H1 (cell line): ENCODE data around the gene GPC6. TPM values are rescaled to one million over a fixed set of nuclear protein-coding genes. Genes with fewer than 3 reads are reported as not detected.

ENCODE experiments used
- CTCF ChIA-PET: fragments of 300-600 bp; sonication (Branson Sonifier 250); formaldehyde crosslinking; loops from one replicate; lab custom pipeline; 2021; ENCODE audit not compliant: partially characterized antibody; lab: Charles Lee
- POLR2A ChIA-PET: fragments of 300-600 bp; sonication (Branson Sonifier 250); formaldehyde crosslinking; loops from one replicate; lab custom pipeline; 2021; ENCODE audit warnings: inconsistent platforms; ENCODE audit not compliant: partially characterized antibody; lab: Charles Lee
- DNase-seq, 2 experiments: peaks; one replicate each; pipeline versions ENCODE4 v3.0.0 to v3.0.0-alpha.2; 2010 to 2022; ENCODE audit warnings: low spot score in 2 of 2, low read depth in 1 of 2, mixed read lengths in 1 of 2
- FAIRE-seq: peaks from 2 replicates; lab custom pipeline; 2011; peaks lifted over from hg19 to GRCh38; lab: Jason Lieb, UNC
- H2AFZ ChIP-seq: 2 replicates; pipeline ENCODE4 v1.8.1; 2012; ENCODE audit warnings: low read length, inconsistent platforms
- H2AK5ac ChIP-seq: 2 replicates; pipeline ENCODE4 v1.6.1; 2013; ENCODE audit warnings: low read depth, low read length
- H2BK120ac ChIP-seq: replicated peaks from 2 replicates; pipeline ENCODE3; 2013; ENCODE audit warnings: low read depth, low read length, inconsistent platforms
- H2BK12ac ChIP-seq: 2 replicates; pipeline ENCODE4 v1.6.1; 2013; ENCODE audit warnings: low read depth, low read length
- H2BK15ac ChIP-seq: 2 replicates; pipeline ENCODE4 v1.6.1; 2013; ENCODE audit warnings: low read length
- H2BK20ac ChIP-seq: 2 replicates; pipeline ENCODE4 v1.6.1; 2013; ENCODE audit warnings: low read length
- H2BK5ac ChIP-seq: 2 replicates; pipeline ENCODE4 v1.6.1; 2013; ENCODE audit warnings: low read depth, low read length
- H3K14ac ChIP-seq: 2 replicates; pipeline ENCODE4 v1.6.1; 2013; ENCODE audit warnings: inconsistent platforms; ENCODE audit not compliant: insufficient read length
- H3K18ac ChIP-seq: 2 replicates; pipeline ENCODE4 v1.6.1; 2013; ENCODE audit warnings: low read length; ENCODE audit errors: extremely low read depth
- H3K23ac ChIP-seq: 2 replicates; pipeline ENCODE4 v1.6.1; 2013; ENCODE audit warnings: inconsistent platforms; ENCODE audit not compliant: insufficient read length
- H3K23me2 ChIP-seq: 2 replicates; pipeline ENCODE4 v1.6.1; 2013; ENCODE audit warnings: low read depth, low read length
- H3K27ac ChIP-seq: 2 replicates; pipeline ENCODE4 v1.6.1; 2011; ENCODE audit warnings: low read depth, low read length, inconsistent platforms
- H3K27me3 ChIP-seq, 4 experiments: replicated peaks in 1 of 4; 1 replicate in 1 of 4; 2 replicates in 3 of 4; pipeline versions ENCODE4 v1.6.1 to v1.8.1; 2011 to 2013; ENCODE audit warnings: low read length in 3 of 4, mild to moderate bottlenecking in 3 of 4, inconsistent platforms in 2 of 4, mixed read lengths in 2 of 4, moderate library complexity in 1 of 4; ENCODE audit not compliant: control insufficient read depth in 3 of 4, insufficient read depth in 3 of 4; ENCODE audit errors: extremely low read depth in 1 of 4
- H3K36me3 ChIP-seq, 4 experiments: 2 replicates each; pipeline versions ENCODE4 v1.6.1 to v1.8.1; 2011 to 2013; ENCODE audit warnings: mild to moderate bottlenecking in 4 of 4, low read length in 3 of 4, moderate library complexity in 2 of 4, control low read depth in 1 of 4, inconsistent platforms in 1 of 4; ENCODE audit not compliant: insufficient read depth in 4 of 4, control insufficient read depth in 2 of 4
- H3K4ac ChIP-seq: replicated peaks from 2 replicates; pipeline ENCODE3; 2013; ENCODE audit warnings: low read length, low read depth, mixed read lengths, inconsistent platforms; ENCODE audit not compliant: insufficient read length
- H3K4me1 ChIP-seq, 4 experiments: replicated peaks in 1 of 4; 1 replicate in 1 of 4; 2 replicates in 3 of 4; pipeline versions ENCODE4 v1.6.1 to v1.8.1; 2011 to 2013; ENCODE audit warnings: low read length in 3 of 4, inconsistent platforms in 2 of 4, mixed read lengths in 1 of 4; ENCODE audit not compliant: insufficient read depth in 4 of 4, control insufficient read depth in 3 of 4
- H3K4me2 ChIP-seq, 2 experiments: 2 replicates each; pipeline versions ENCODE4 v1.6.1 to v1.8.1; 2011 to 2013; ENCODE audit warnings: low read depth in 2 of 2, low read length in 2 of 2, control low read depth in 1 of 2, inconsistent platforms in 1 of 2, mild to moderate bottlenecking in 1 of 2; ENCODE audit not compliant: insufficient read depth in 1 of 2
- H3K4me3 ChIP-seq, 4 experiments: fragments of 200-600, 300-600 bp in 1 of 4; sonication (generic), shearing (Covaris generic), sonication (Bioruptor Twin) in 1 of 4; 2 replicates each; pipeline versions ENCODE4 v1.5.1 to v1.8.1; 2011 to 2016; ENCODE audit warnings: low read length in 4 of 4, low read depth in 3 of 4, control low read depth in 2 of 4, inconsistent platforms in 2 of 4, mild to moderate bottlenecking in 2 of 4, mixed read lengths in 1 of 4, moderate library complexity in 1 of 4; ENCODE audit not compliant: insufficient read depth in 2 of 4; ENCODE audit errors: extremely low read depth in 1 of 4
- H3K56ac ChIP-seq: replicated peaks from 2 replicates; pipeline ENCODE3; 2013; ENCODE audit warnings: low read depth, mild to moderate bottlenecking, mixed read lengths, low read length, inconsistent platforms; ENCODE audit not compliant: insufficient read length
- H3K79me1 ChIP-seq: 2 replicates; pipeline ENCODE4 v1.6.1; 2013; ENCODE audit warnings: low read depth, low read length, control low read depth
- H3K79me2 ChIP-seq, 2 experiments: 2 replicates each; pipeline versions ENCODE4 v1.6.1 to v1.8.1; 2012 to 2013; ENCODE audit warnings: low read length in 2 of 2, mild to moderate bottlenecking in 2 of 2, inconsistent platforms in 1 of 2; ENCODE audit not compliant: insufficient read depth in 2 of 2, control insufficient read depth in 1 of 2
- H3K9ac ChIP-seq, 4 experiments: replicated peaks in 1 of 4; 1 replicate in 1 of 4; 2 replicates in 3 of 4; pipeline versions ENCODE4 v1.6.1 to v1.8.1; 2011 to 2013; ENCODE audit warnings: low read depth in 3 of 4, low read length in 3 of 4, control low read depth in 2 of 4, mild to moderate bottlenecking in 2 of 4, moderate library complexity in 2 of 4, inconsistent platforms in 1 of 4; ENCODE audit errors: extremely low read depth in 1 of 4
- H3K9me3 ChIP-seq, 2 experiments: 2 replicates each; pipeline versions ENCODE4 v1.6.1 to v1.8.1; 2012 to 2013; ENCODE audit warnings: mild to moderate bottlenecking in 2 of 2, moderate library complexity in 2 of 2, control low read depth in 1 of 2, inconsistent platforms in 1 of 2, low read depth in 1 of 2, low read length in 1 of 2, mixed read lengths in 1 of 2; ENCODE audit not compliant: insufficient read depth in 2 of 2
- H4K20me1 ChIP-seq, 2 experiments: replicated peaks in 1 of 2; 2 replicates each; pipeline versions ENCODE3 to v1.8.1; 2011 to 2013; ENCODE audit warnings: inconsistent platforms in 2 of 2, low read length in 2 of 2, mild to moderate bottlenecking in 1 of 2; ENCODE audit not compliant: insufficient read depth in 2 of 2, control insufficient read depth in 1 of 2
- H4K5ac ChIP-seq: 2 replicates; pipeline ENCODE4 v1.6.1; 2013; ENCODE audit warnings: low read length, low read depth, mixed read lengths, inconsistent platforms; ENCODE audit not compliant: insufficient read length
- H4K8ac ChIP-seq: 2 replicates; pipeline ENCODE4 v1.8.0; 2013; ENCODE audit warnings: mild to moderate bottlenecking, moderate library complexity, low read length, inconsistent platforms; ENCODE audit not compliant: insufficient read depth; ENCODE audit errors: extremely low read depth
- H4K91ac ChIP-seq: replicated peaks from 2 replicates; pipeline ENCODE3; 2013; ENCODE audit warnings: low read length, mixed read lengths, inconsistent platforms; ENCODE audit not compliant: insufficient read length
- ASH2L ChIP-seq: fragments of 200-600, 300-600 bp; sonication (generic); IDR thresholded peaks from one replicate; pipeline ENCODE4 v1.7.1; 2017; ENCODE audit warnings: low read length
- HDAC2 ChIP-seq, 2 experiments: fragments of 300-600 bp in 1 of 2; sonication (generic) in 1 of 2; IDR thresholded peaks; 2 replicates each; pipeline ENCODE4 v1.6.1; 2011 to 2012; ENCODE audit warnings: low read depth in 2 of 2, low read length in 2 of 2, mild to moderate bottlenecking in 2 of 2, moderate library complexity in 2 of 2, borderline replicate concordance in 1 of 2, inconsistent platforms in 1 of 2
- RBBP5 ChIP-seq: IDR thresholded peaks from 2 replicates; pipeline ENCODE4 v1.7.1; 2012; ENCODE audit warnings: low read depth, mild to moderate bottlenecking, inconsistent platforms, low read length, moderate library complexity, borderline replicate concordance
- ZNF274 ChIP-seq: IDR thresholded peaks from 2 replicates; pipeline ENCODE4 v1.7.0; 2012; ENCODE audit warnings: low read length, borderline replicate concordance; ENCODE audit errors: extremely low read depth
- WGBS, 2 experiments: shearing (Covaris generic) in 1 of 2; methylation state at CpG; one replicate each; pipeline versions ENCODE4 v1.1.6 to v1.1.7; 2013 to 2015; ENCODE audit warnings: low lambda C conversion rate in 2 of 2, mixed read lengths in 2 of 2, inconsistent platforms in 1 of 2, low coverage in 1 of 2, missing lambda C conversion rate in 1 of 2; ENCODE audit not compliant: insufficient replicate concordance in 2 of 2, insufficient coverage in 1 of 2, insufficient read length in 1 of 2; ENCODE audit errors: extremely low coverage in 1 of 2, missing lambda C conversion rate in 1 of 2; 5-methylcytosine and 5-hydroxymethylcytosine counted together
- polyA plus RNA-seq, 7 experiments: library from polyadenylated mRNA; depleted of rRNA in 3 of 7; stranded (reverse) in 5 of 7; unstranded in 2 of 7; fragments of >200 nt in 5 of 7; fragments of 200-250 nt in 2 of 7; gene quantifications; 1 replicate in 5 of 7; 2 replicates in 1 of 7; 4 replicates in 1 of 7; pipeline versions ENCODE4 v1.2.1 to v1.2.3, GENCODE V29; 2011 to 2013; ENCODE audit warnings: missing spikeins in 2 of 7, mixed read lengths in 2 of 7
- total RNA-seq: library from RNA; stranded (reverse); fragmentation: NEBNext Ultra II Directional; extraction: Animal tissue kit (Norgen Biotek cat#: 25700); gene quantifications from 2 replicates; pipeline ENCODE4 v1.2.1, GENCODE V29; 2021

The GPC6 gene
- total and polyA plus RNA-seq, 2 of the 8 experiments (the other 6 are each of a cell fraction or from before 2014, with no cell fraction given): 5.4 to 12.0 TPM

DNA sequence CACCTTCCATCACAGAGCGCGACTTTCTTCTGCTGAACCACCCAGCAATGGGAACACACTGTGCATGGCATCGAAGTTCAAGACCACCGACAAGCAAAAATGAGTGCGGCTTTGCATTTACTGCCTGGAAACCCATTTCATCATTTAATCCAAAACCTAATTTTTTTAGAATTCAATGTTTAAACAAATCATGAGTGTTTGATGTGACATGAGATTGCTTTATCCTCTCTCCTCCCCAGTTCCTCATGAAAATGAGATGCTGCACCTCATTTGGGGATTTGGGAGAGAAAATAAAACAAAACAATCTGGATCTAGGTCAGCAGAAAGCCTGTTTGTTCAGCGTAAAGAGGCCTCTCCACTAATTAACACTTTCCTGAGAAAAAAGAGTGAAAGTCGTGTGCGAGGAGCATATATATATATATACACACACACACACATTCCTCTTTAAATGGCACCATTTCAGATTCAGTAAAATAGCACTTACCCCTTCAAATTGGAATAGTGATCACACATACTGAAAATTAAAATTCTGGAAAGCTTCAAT, 1126.6 kb downstream of the GPC6 start:
- H4K20me1 ChIP-seq: no peaks in the 10 kb centered on the region
- no peak overlapping the region for H4K5ac ChIP-seq
- no peaks in the 10 kb centered on the region for H3K36me3 ChIP-seq
- H3K23me2 ChIP-seq: no peaks in the 10 kb centered on the region
- no peak overlapping the region for H3K4ac ChIP-seq
- no peaks in the 10 kb centered on the region for H3K79me2 ChIP-seq
- H3K4me2 ChIP-seq: no peak overlapping the region
- no peak overlapping the region for H2BK20ac ChIP-seq
- ChIA-PET POLR2A (no interaction called here), CTCF (interaction anchor here (0.6 to 1.7 kb wide), 3 partner anchors 9 to 83 kb away, joined by 3 to 5 read pairs (median 4); no protein-coding TSS in a partner anchor)
- no peak overlapping the region for H2BK120ac ChIP-seq
- no peaks in the 10 kb centered on the region for H3K79me1 ChIP-seq
- no peak overlapping the region for H4K91ac ChIP-seq
- no peak overlapping the region for H3K9ac ChIP-seq
- no peaks in the 10 kb centered on the region for H3K9me3 ChIP-seq
- WGBS, 2 experiments: 90% methylated on average over 8 of the region's 8 CpGs; no CpG with 5 or more reads in 1 of the 2 experiments
- DNase-seq (no peak), FAIRE-seq (no peak)
- H3K56ac ChIP-seq: no peak overlapping the region
- H3K27me3 ChIP-seq: no peaks in the 10 kb centered on the region
- no peak overlapping the region for H2BK15ac ChIP-seq
- no peak overlapping the region for H3K18ac ChIP-seq
- no peak overlapping the region for H4K8ac ChIP-seq
- no peak overlapping the region for H2BK12ac ChIP-seq
- H2AK5ac ChIP-seq: no peak overlapping the region
- H2BK5ac ChIP-seq: no peak overlapping the region
- no peaks in the 10 kb centered on the region for H3K4me1 ChIP-seq
- H3K4me3 ChIP-seq: no peak overlapping the region
- no peak overlapping the region for H3K14ac ChIP-seq
- no peak for TF ChIP-seq ZNF274
- TF ChIP-seq ASH2L: no peak
- TF ChIP-seq RBBP5: no peak
- TF ChIP-seq HDAC2 (IDR thresholded peaks at IDR 0.05; ENCODE audit: borderline replicate concordance in 1 of 2, low read depth in 2 of 2, low read length in 2 of 2): no peak
- no peak overlapping the region for H3K27ac ChIP-seq
- H3K23ac ChIP-seq: no peak overlapping the region
- no peak overlapping the region for H2AFZ ChIP-seq
